Brain microvascular endothelial cell (primary cell): ENCODE results near the gene RASSF7.

ENCODE experiments used
- DNase-seq: peaks from one replicate; pipeline ENCODE4 v3.0.0-alpha.2; 2020
- H3K27ac ChIP-seq: fragments of 250-450 bp; sonication (Bioruptor Pico); 2 replicates; pipeline ENCODE4 v1.5.1; 2020; ENCODE audit warnings: mild to moderate bottlenecking, moderate library complexity
- H3K27me3 ChIP-seq: fragments of 250-450 bp; sonication (Bioruptor Pico); replicated peaks from 2 replicates; pipeline ENCODE4 v1.5.1; 2020; ENCODE audit warnings: mild to moderate bottlenecking
- H3K36me3 ChIP-seq: fragments of 250-450 bp; sonication (Bioruptor Pico); replicated peaks from 2 replicates; pipeline ENCODE4 v1.5.1; 2020; ENCODE audit warnings: mild to moderate bottlenecking
- H3K4me3 ChIP-seq: 2 replicates; pipeline ENCODE4 v1.5.1; 2011; ENCODE audit warnings: low read depth, mild to moderate bottlenecking, control low read depth, low read length, moderate library complexity
- in situ Hi-C: cut with HindIII; loops from 2 replicates; pipeline ENCODE4 v1.10.0; 2017; ENCODE audit warnings: low sequenced_read_pairs, low pct_ligation_motif_present
- TF ChIP-seq, protein P1 (sequence below): IDR thresholded peaks from 2 replicates; pipeline ENCODE4 v1.5.1; 2011; ENCODE audit warnings: low read depth, mild to moderate bottlenecking, moderate library complexity, low read length, control low read depth, inconsistent platforms; ENCODE audit errors: missing control alignments

The RASSF7 gene

GRCh38 chr11:607020-607780 lies 46.4 kb downstream of the RASSF7 start:
- Histone ChIP-seq H3K4me3 (no peak overlapping the region), H3K36me3 (peaks cover 82% of the 10 kb centered on the region), H3K27me3 (no peaks in the 10 kb centered on the region), H3K27ac (no peak overlapping the region)
- TF ChIP-seq, protein P1, sequence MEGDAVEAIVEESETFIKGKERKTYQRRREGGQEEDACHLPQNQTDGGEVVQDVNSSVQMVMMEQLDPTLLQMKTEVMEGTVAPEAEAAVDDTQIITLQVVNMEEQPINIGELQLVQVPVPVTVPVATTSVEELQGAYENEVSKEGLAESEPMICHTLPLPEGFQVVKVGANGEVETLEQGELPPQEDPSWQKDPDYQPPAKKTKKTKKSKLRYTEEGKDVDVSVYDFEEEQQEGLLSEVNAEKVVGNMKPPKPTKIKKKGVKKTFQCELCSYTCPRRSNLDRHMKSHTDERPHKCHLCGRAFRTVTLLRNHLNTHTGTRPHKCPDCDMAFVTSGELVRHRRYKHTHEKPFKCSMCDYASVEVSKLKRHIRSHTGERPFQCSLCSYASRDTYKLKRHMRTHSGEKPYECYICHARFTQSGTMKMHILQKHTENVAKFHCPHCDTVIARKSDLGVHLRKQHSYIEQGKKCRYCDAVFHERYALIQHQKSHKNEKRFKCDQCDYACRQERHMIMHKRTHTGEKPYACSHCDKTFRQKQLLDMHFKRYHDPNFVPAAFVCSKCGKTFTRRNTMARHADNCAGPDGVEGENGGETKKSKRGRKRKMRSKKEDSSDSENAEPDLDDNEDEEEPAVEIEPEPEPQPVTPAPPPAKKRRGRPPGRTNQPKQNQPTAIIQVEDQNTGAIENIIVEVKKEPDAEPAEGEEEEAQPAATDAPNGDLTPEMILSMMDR: no peak
- no peak for DNase-seq
- in situ Hi-C loops: no loop called here

DNA sequence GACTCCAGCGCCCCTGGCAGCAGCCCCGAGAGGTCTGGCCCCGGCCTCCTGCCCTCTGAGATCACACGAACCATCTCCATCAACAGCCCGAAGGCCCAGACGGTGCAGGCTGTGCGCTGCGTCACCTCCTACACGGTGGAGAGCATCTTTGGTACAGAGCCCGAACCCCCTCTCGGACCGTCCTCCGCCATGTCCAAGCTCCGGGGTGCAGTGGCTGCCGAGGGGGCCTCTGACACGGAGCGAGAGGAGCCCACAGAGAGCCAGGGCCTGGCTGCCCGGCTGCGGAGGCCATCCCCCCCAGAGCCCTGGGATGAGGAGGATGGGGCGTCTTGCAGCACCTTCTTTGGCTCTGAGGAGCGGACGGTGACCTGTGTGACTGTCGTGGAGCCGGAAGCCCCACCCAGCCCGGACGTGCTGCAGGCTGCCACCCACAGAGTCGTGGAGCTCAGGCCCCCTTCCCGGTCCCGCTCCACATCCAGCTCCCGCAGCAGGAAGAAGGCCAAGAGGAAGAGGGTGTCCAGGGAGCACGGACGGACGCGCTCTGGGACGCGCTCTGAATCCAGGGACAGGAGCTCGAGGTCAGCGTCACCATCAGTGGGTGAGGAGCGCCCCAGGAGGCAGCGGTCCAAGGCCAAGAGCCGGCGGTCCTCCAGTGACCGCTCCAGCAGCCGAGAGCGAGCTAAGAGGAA lies 47.3 kb downstream of the RASSF7 start:
- no peak overlapping the region for H3K27ac ChIP-seq
- H3K27me3 ChIP-seq: no peaks in the 10 kb centered on the region
- H3K4me3 ChIP-seq: no peak overlapping the region
- peaks cover 86% of the 10 kb centered on the region for H3K36me3 ChIP-seq
- DNase-seq: no peak
- in situ Hi-C loops: no loop called here
- TF ChIP-seq, protein P1: no peak

- no peaks in the 10 kb centered on the region for H3K27me3 ChIP-seq
- H3K4me3 ChIP-seq: no peak overlapping the region
- no peak for DNase-seq
- TF ChIP-seq, protein P1: no peak
- H3K27ac ChIP-seq: no peak overlapping the region
- H3K36me3 ChIP-seq: peaks cover 86% of the 10 kb centered on the region
- in situ Hi-C loops: no loop called here
Measured at GRCh38 chr11:608791-609251, 48.1 kb downstream of the RASSF7 start.

DNA sequence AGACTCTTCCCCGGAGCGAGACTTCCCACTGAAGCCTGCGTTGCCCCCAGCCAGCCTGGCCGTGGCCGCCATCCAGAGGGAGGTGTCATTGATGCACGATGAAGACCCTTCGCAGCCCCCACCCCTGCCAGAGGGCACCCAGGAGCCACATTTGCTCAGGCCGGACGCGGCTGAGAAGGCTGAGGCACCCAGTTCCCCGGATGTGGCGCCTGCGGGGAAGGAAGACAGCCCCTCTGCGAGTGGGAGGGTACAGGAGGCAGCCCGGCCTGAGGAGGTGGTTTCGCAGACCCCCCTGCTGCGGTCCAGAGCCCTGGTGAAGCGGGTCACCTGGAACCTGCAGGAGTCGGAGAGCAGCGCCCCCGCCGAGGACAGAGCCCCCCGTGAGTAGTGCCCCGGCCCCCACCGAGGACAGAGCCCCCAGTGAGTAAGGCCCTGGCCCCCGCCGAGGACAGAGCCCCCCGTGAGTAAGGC lies 48.6 kb downstream of the RASSF7 start:
- Histone ChIP-seq H3K27ac (no peak overlapping the region), H3K4me3 (no peak overlapping the region), H3K27me3 (no peaks in the 10 kb centered on the region), H3K36me3 (peaks cover 86% of the 10 kb centered on the region)
- no peak for DNase-seq
- TF ChIP-seq, protein P1: no peak
- in situ Hi-C loops: no loop called here

DNA sequence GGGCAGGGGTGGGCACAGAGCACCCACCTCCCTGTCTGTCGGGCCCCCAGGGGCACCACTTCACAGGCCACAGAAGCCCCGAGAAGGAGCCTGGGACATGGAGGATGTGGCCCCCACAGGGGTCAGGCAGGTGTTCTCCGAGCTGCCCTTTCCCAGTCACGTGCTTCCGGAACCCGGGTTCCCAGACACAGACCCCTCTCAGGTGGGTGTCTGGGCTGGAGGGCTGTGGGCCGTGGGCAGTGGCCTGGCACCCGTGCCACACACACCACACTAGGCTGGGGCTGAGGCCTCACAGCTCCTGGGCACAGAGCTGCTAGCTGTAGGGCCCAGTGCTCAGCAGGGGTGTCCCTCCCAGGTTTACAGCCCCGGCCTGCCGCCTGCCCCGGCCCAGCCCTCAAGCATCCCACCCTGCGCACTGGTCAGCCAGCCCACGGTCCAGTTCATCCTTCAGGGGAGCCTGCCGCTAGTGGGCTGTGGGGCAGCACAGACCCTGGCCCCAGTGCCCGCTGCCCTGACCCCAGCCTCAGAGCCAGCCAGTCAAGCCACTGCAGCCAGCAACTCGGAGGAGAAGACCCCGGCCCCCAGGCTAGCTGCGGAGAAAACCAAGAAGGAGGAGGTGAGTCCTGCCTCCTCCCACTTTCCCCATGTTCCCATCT lies 49.5 kb downstream of the RASSF7 start:
- Histone ChIP-seq H3K27ac (no peak overlapping the region), H3K27me3 (no peaks in the 10 kb centered on the region), H3K36me3 (peaks cover 85% of the 10 kb centered on the region), H3K4me3 (no peak overlapping the region)
- TF ChIP-seq, protein P1: no peak
- in situ Hi-C loops: no loop called here
- no peak for DNase-seq
